ENCODE data around the gene DNAH17.
"Not testable (repeated sequence)": the region's sequence is repeated elsewhere in the genome, so short reads cannot be mapped to it uniquely, and the experiment has no call there.

- TF ChIP-seq CTCF, POLR2A (IDR thresholded peaks at IDR 0.05): not testable (repeated sequence)
Measured at GRCh38 chr17:78466109-78466785, 110.9 kb downstream of the DNAH17 start.
